Endothelial cell of umbilical vein (primary cell): Measurements from ENCODE around the gene SMAD6. TPM values are rescaled to one million over a fixed set of nuclear protein-coding genes. Genes with fewer than 3 reads are reported as not detected.

Experiments used
- BruUV-seq: library from RNA; stranded (reverse); fragments of 400-500 nt; replicated peaks from 2 replicates; lab custom pipeline; 2021; lab: Mats Ljungman, UMichigan
- CTCF ChIA-PET: fragments of 300-600, 350-600 bp; sonication (Branson Sonifier 250); formaldehyde crosslinking; loops from one replicate; lab custom pipeline; 2021; ENCODE audit warnings: antibody characterized with exemption, inconsistent platforms; lab: Charles Lee
- POLR2A ChIA-PET: fragments of 300-600, 350-600 bp; sonication (Branson Sonifier 250); formaldehyde crosslinking; loops from one replicate; lab custom pipeline; 2021; ENCODE audit warnings: antibody characterized with exemption, inconsistent platforms; lab: Charles Lee
- DNase-seq: peaks from one replicate; pipeline ENCODE4 v3.0.0-alpha.2; 2011; ENCODE audit warnings: low read depth, low spot score
- FAIRE-seq: peaks from 2 replicates; lab custom pipeline; 2011; peaks lifted over from hg19 to GRCh38; lab: Jason Lieb, UNC
- H2AFZ ChIP-seq: 2 replicates; pipeline ENCODE4 v1.6.0; 2012; ENCODE audit warnings: low read depth, low read length, control low read depth, inconsistent platforms
- H3K27ac ChIP-seq: 2 replicates; pipeline ENCODE4 v1.5.1; 2011; ENCODE audit warnings: low read depth, mild to moderate bottlenecking, control low read depth, low read length, moderate library complexity; ENCODE audit not compliant: insufficient read depth
- H3K27me3 ChIP-seq, 2 experiments: 2 replicates each; pipeline versions ENCODE4 v1.6.0 to v1.6.1; 2011; ENCODE audit warnings: low read length in 2 of 2, mixed read lengths in 1 of 2; ENCODE audit not compliant: control insufficient read depth in 2 of 2, insufficient read depth in 2 of 2
- H3K36me3 ChIP-seq, 2 experiments: 2 replicates in 1 of 2; 3 replicates in 1 of 2; pipeline ENCODE4 v1.5.1; 2011; ENCODE audit warnings: low read length in 2 of 2, mild to moderate bottlenecking in 1 of 2, moderate library complexity in 1 of 2; ENCODE audit not compliant: control insufficient read depth in 2 of 2, insufficient read depth in 2 of 2; ENCODE audit errors: extremely low read depth in 1 of 2
- H3K4me1 ChIP-seq: 3 replicates; pipeline ENCODE4 v1.5.1; 2011; ENCODE audit warnings: mild to moderate bottlenecking, low read length; ENCODE audit not compliant: control insufficient read depth, insufficient read depth; ENCODE audit errors: extremely low read depth
- H3K4me2 ChIP-seq: 2 replicates; pipeline ENCODE4 v1.6.1; 2011; ENCODE audit warnings: low read length, control low read depth, mixed read lengths; ENCODE audit not compliant: insufficient read depth
- H3K4me3 ChIP-seq, 3 experiments: fragments of 200-600 bp in 1 of 3; sonication (generic), shearing (Covaris generic) in 1 of 3; replicated peaks in 1 of 3; 2 replicates each; pipeline ENCODE4 v1.5.1; 2011 to 2016; ENCODE audit warnings: control low read depth in 3 of 3, low read length in 3 of 3, mild to moderate bottlenecking in 2 of 3, inconsistent platforms in 1 of 3, low read depth in 1 of 3, moderate library complexity in 1 of 3; ENCODE audit not compliant: insufficient read depth in 1 of 3
- H3K79me2 ChIP-seq: 2 replicates; pipeline ENCODE4 v1.6.0; 2012; ENCODE audit warnings: low read length, inconsistent platforms; ENCODE audit not compliant: control insufficient read depth, insufficient read depth
- H3K9ac ChIP-seq: replicated peaks from 2 replicates; pipeline ENCODE3; 2011; ENCODE audit warnings: low read length, control low read depth; ENCODE audit not compliant: insufficient read depth; ENCODE audit errors: extremely low read depth
- H3K9me1 ChIP-seq: replicated peaks from 3 replicates; pipeline ENCODE4 v1.6.0; 2011; ENCODE audit warnings: mild to moderate bottlenecking, low read length; ENCODE audit not compliant: control insufficient read depth, insufficient read depth; ENCODE audit errors: extremely low read depth
- H3K9me3 ChIP-seq: replicated peaks from 2 replicates; pipeline ENCODE4 v1.5.1; 2012; ENCODE audit warnings: low read length, inconsistent platforms; ENCODE audit not compliant: control insufficient read depth, insufficient read depth
- H4K20me1 ChIP-seq: replicated peaks from 2 replicates; pipeline ENCODE3; 2011; ENCODE audit warnings: mild to moderate bottlenecking, low read length; ENCODE audit not compliant: control insufficient read depth, insufficient read depth; ENCODE audit errors: extremely low read depth
- CTCF ChIP-seq, 2 donors: IDR thresholded peaks; 1 replicate in 1 of 2; 2 replicates in 1 of 2; pipeline ENCODE4 v1.5.1; 2011; ENCODE audit warnings: low read length in 2 of 2, mild to moderate bottlenecking in 2 of 2, moderate library complexity in 2 of 2, control low read depth in 1 of 2, inconsistent platforms in 1 of 2, low read depth in 1 of 2; ENCODE audit not compliant: insufficient read depth in 1 of 2; ENCODE audit errors: extremely low read depth in 1 of 2
- EZH2 ChIP-seq: IDR thresholded peaks from 2 replicates; pipeline ENCODE4 v1.6.1; 2012; ENCODE audit warnings: borderline replicate concordance, low read depth, mild to moderate bottlenecking, moderate library complexity, low read length, inconsistent platforms; ENCODE audit not compliant: severe bottlenecking
- FOS ChIP-seq: IDR thresholded peaks from 2 replicates; pipeline ENCODE4 v1.6.1; 2011; ENCODE audit warnings: mild to moderate bottlenecking, low read length, moderate library complexity, borderline replicate concordance; ENCODE audit not compliant: insufficient read depth
- GATA2 ChIP-seq: IDR thresholded peaks from 2 replicates; pipeline ENCODE4 v1.7.0; 2011; ENCODE audit warnings: low read depth, mild to moderate bottlenecking, moderate library complexity, mixed read lengths, low read length; ENCODE audit not compliant: insufficient read length, insufficient read depth
- JUN ChIP-seq: IDR thresholded peaks from 2 replicates; pipeline ENCODE4 v1.6.1; 2011; ENCODE audit warnings: borderline replicate concordance, low read depth; ENCODE audit not compliant: insufficient read length, insufficient read depth
- MAX ChIP-seq: IDR thresholded peaks from 2 replicates; pipeline ENCODE4 v1.6.1; 2011; ENCODE audit not compliant: insufficient read depth, insufficient read length
- MYC ChIP-seq: IDR thresholded peaks from one replicate; pipeline ENCODE4 v1.6.1; 2011; ENCODE audit warnings: mild to moderate bottlenecking, low read depth, low read length
- POLR2A ChIP-seq: IDR thresholded peaks from 2 replicates; pipeline ENCODE4 v1.6.1; 2012; ENCODE audit warnings: low read depth, mild to moderate bottlenecking, control low read depth, low read length
- POLR2AphosphoS5 ChIP-seq: IDR thresholded peaks from 2 replicates; pipeline ENCODE4 v1.6.1; 2012; ENCODE audit warnings: low read depth, mild to moderate bottlenecking, control low read depth, low read length, moderate library complexity; ENCODE audit not compliant: insufficient read depth
- dilution Hi-C: fragments of 300-500 bp; cut with MboI; formaldehyde crosslinking; loops from one replicate; pipeline ENCODE4 v1.15.0; 2019; ENCODE audit warnings: low sequenced_read_pairs; ENCODE audit not compliant: extremely low pct_ligation_motif_present
- intact Hi-C: fragments of 100-400 bp; cut with micrococcal nuclease; formaldehyde crosslinking; loops from one replicate; pipeline ENCODE4 v1.10.0; 2022
- polyA plus RNA-seq, 4 experiments: library from polyadenylated mRNA; depleted of rRNA in 3 of 4; stranded (reverse) in 3 of 4; unstranded in 1 of 4; fragments of >200 nt; gene quantifications; 2 replicates each; pipeline versions ENCODE4 v1.2.1 to v1.2.3, GENCODE V29; 2011 to 2012; ENCODE audit warnings: missing spikeins in 1 of 4
- total RNA-seq: library from RNA; stranded (reverse); gene quantifications from 2 replicates; pipeline ENCODE4 v1.2.3, GENCODE V29; 2021

The SMAD6 gene
- total and polyA plus RNA-seq, 2 donors (not counting 3 experiments of a cell fraction or from before 2014, with no cell fraction given) = 7.3 to 12.5 TPM

- FAIRE-seq = no peak
- Histone ChIP-seq H3K4me1 (peaks cover 24% of the 10 kb centered on the region), H4K20me1 (no peaks in the 10 kb centered on the region), H3K4me2 (no peak overlapping the region), H2AFZ (no peak overlapping the region), H3K9ac (no peak overlapping the region), H3K9me3 (no peaks in the 10 kb centered on the region), H3K27me3 (no peaks in the 10 kb centered on the region), H3K27ac (no peak overlapping the region), H3K9me1 (no peaks in the 10 kb centered on the region), H3K79me2 (no peaks in the 10 kb centered on the region), H3K4me3 (no peak overlapping the region), H3K36me3 (no peaks in the 10 kb centered on the region)
- CTCF ChIA-PET = interaction anchor here (1.1 kb wide), 1 partner anchor 34 kb away, joined by 4 read pairs; no protein-coding TSS in a partner anchor
- no peak for TF ChIP-seq CTCF (IDR thresholded peaks at IDR 0.05; ENCODE audit: extremely low read depth in 1 of 2, insufficient read depth in 1 of 2, low read depth in 1 of 2, low read length in 2 of 2)
- TF ChIP-seq FOS = no peak
- no peak for TF ChIP-seq MAX
- TF ChIP-seq POLR2AphosphoS5 = no peak
- no peak for TF ChIP-seq POLR2A
- TF ChIP-seq JUN = no peak
- TF ChIP-seq GATA2 = no peak
- no peak for TF ChIP-seq MYC
- no peak for TF ChIP-seq EZH2
- POLR2A ChIA-PET = no interaction called here
- intact Hi-C loops = no loop called here
- no peak for DNase-seq
- dilution Hi-C loops = no loop called here
- no TSS peak for BruUV-seq
Measured at GRCh38 chr15:66652806-66653205, 49.2 kb upstream of the SMAD6 start.
